H1 (cell line): ENCODE data around the gene ACSF3. TPM values are rescaled to one million over a fixed set of nuclear protein-coding genes. Genes with fewer than 3 reads are reported as not detected.

Experiments used
- CTCF ChIA-PET: fragments of 300-600 bp; sonication (Branson Sonifier 250); formaldehyde crosslinking; loops from one replicate; lab custom pipeline; 2021; ENCODE audit not compliant: partially characterized antibody; lab: Charles Lee
- POLR2A ChIA-PET: fragments of 300-600 bp; sonication (Branson Sonifier 250); formaldehyde crosslinking; loops from one replicate; lab custom pipeline; 2021; ENCODE audit warnings: inconsistent platforms; ENCODE audit not compliant: partially characterized antibody; lab: Charles Lee
- DNase-seq, 2 experiments: peaks; one replicate each; pipeline versions ENCODE4 v3.0.0 to v3.0.0-alpha.2; 2010 to 2022; ENCODE audit warnings: low spot score in 2 of 2, low read depth in 1 of 2, mixed read lengths in 1 of 2
- FAIRE-seq: peaks from 2 replicates; lab custom pipeline; 2011; peaks lifted over from hg19 to GRCh38; lab: Jason Lieb, UNC
- H2AFZ ChIP-seq: 2 replicates; pipeline ENCODE4 v1.8.1; 2012; ENCODE audit warnings: low read length, inconsistent platforms
- H2AK5ac ChIP-seq: 2 replicates; pipeline ENCODE4 v1.6.1; 2013; ENCODE audit warnings: low read depth, low read length
- H2BK120ac ChIP-seq: replicated peaks from 2 replicates; pipeline ENCODE3; 2013; ENCODE audit warnings: low read depth, low read length, inconsistent platforms
- H2BK12ac ChIP-seq: 2 replicates; pipeline ENCODE4 v1.6.1; 2013; ENCODE audit warnings: low read depth, low read length
- H2BK15ac ChIP-seq: 2 replicates; pipeline ENCODE4 v1.6.1; 2013; ENCODE audit warnings: low read length
- H2BK20ac ChIP-seq: 2 replicates; pipeline ENCODE4 v1.6.1; 2013; ENCODE audit warnings: low read length
- H2BK5ac ChIP-seq: 2 replicates; pipeline ENCODE4 v1.6.1; 2013; ENCODE audit warnings: low read depth, low read length
- H3K14ac ChIP-seq: 2 replicates; pipeline ENCODE4 v1.6.1; 2013; ENCODE audit warnings: inconsistent platforms; ENCODE audit not compliant: insufficient read length
- H3K18ac ChIP-seq: 2 replicates; pipeline ENCODE4 v1.6.1; 2013; ENCODE audit warnings: low read length; ENCODE audit errors: extremely low read depth
- H3K23ac ChIP-seq: 2 replicates; pipeline ENCODE4 v1.6.1; 2013; ENCODE audit warnings: inconsistent platforms; ENCODE audit not compliant: insufficient read length
- H3K23me2 ChIP-seq: 2 replicates; pipeline ENCODE4 v1.6.1; 2013; ENCODE audit warnings: low read depth, low read length
- H3K27ac ChIP-seq: 2 replicates; pipeline ENCODE4 v1.6.1; 2011; ENCODE audit warnings: low read depth, low read length, inconsistent platforms
- H3K27me3 ChIP-seq, 4 experiments: replicated peaks in 1 of 4; 1 replicate in 1 of 4; 2 replicates in 3 of 4; pipeline versions ENCODE4 v1.6.1 to v1.8.1; 2011 to 2013; ENCODE audit warnings: low read length in 3 of 4, mild to moderate bottlenecking in 3 of 4, inconsistent platforms in 2 of 4, mixed read lengths in 2 of 4, moderate library complexity in 1 of 4; ENCODE audit not compliant: control insufficient read depth in 3 of 4, insufficient read depth in 3 of 4; ENCODE audit errors: extremely low read depth in 1 of 4
- H3K36me3 ChIP-seq, 4 experiments: 2 replicates each; pipeline versions ENCODE4 v1.6.1 to v1.8.1; 2011 to 2013; ENCODE audit warnings: mild to moderate bottlenecking in 4 of 4, low read length in 3 of 4, moderate library complexity in 2 of 4, control low read depth in 1 of 4, inconsistent platforms in 1 of 4; ENCODE audit not compliant: insufficient read depth in 4 of 4, control insufficient read depth in 2 of 4
- H3K4ac ChIP-seq: replicated peaks from 2 replicates; pipeline ENCODE3; 2013; ENCODE audit warnings: low read length, low read depth, mixed read lengths, inconsistent platforms; ENCODE audit not compliant: insufficient read length
- H3K4me1 ChIP-seq, 4 experiments: replicated peaks in 1 of 4; 1 replicate in 1 of 4; 2 replicates in 3 of 4; pipeline versions ENCODE4 v1.6.1 to v1.8.1; 2011 to 2013; ENCODE audit warnings: low read length in 3 of 4, inconsistent platforms in 2 of 4, mixed read lengths in 1 of 4; ENCODE audit not compliant: insufficient read depth in 4 of 4, control insufficient read depth in 3 of 4
- H3K4me2 ChIP-seq, 2 experiments: 2 replicates each; pipeline versions ENCODE4 v1.6.1 to v1.8.1; 2011 to 2013; ENCODE audit warnings: low read depth in 2 of 2, low read length in 2 of 2, control low read depth in 1 of 2, inconsistent platforms in 1 of 2, mild to moderate bottlenecking in 1 of 2; ENCODE audit not compliant: insufficient read depth in 1 of 2
- H3K4me3 ChIP-seq, 4 experiments: fragments of 200-600, 300-600 bp in 1 of 4; sonication (generic), shearing (Covaris generic), sonication (Bioruptor Twin) in 1 of 4; 2 replicates each; pipeline versions ENCODE4 v1.5.1 to v1.8.1; 2011 to 2016; ENCODE audit warnings: low read length in 4 of 4, low read depth in 3 of 4, control low read depth in 2 of 4, inconsistent platforms in 2 of 4, mild to moderate bottlenecking in 2 of 4, mixed read lengths in 1 of 4, moderate library complexity in 1 of 4; ENCODE audit not compliant: insufficient read depth in 2 of 4; ENCODE audit errors: extremely low read depth in 1 of 4
- H3K56ac ChIP-seq: replicated peaks from 2 replicates; pipeline ENCODE3; 2013; ENCODE audit warnings: low read depth, mild to moderate bottlenecking, mixed read lengths, low read length, inconsistent platforms; ENCODE audit not compliant: insufficient read length
- H3K79me1 ChIP-seq: 2 replicates; pipeline ENCODE4 v1.6.1; 2013; ENCODE audit warnings: low read depth, low read length, control low read depth
- H3K79me2 ChIP-seq, 2 experiments: 2 replicates each; pipeline versions ENCODE4 v1.6.1 to v1.8.1; 2012 to 2013; ENCODE audit warnings: low read length in 2 of 2, mild to moderate bottlenecking in 2 of 2, inconsistent platforms in 1 of 2; ENCODE audit not compliant: insufficient read depth in 2 of 2, control insufficient read depth in 1 of 2
- H3K9ac ChIP-seq, 4 experiments: replicated peaks in 1 of 4; 1 replicate in 1 of 4; 2 replicates in 3 of 4; pipeline versions ENCODE4 v1.6.1 to v1.8.1; 2011 to 2013; ENCODE audit warnings: low read depth in 3 of 4, low read length in 3 of 4, control low read depth in 2 of 4, mild to moderate bottlenecking in 2 of 4, moderate library complexity in 2 of 4, inconsistent platforms in 1 of 4; ENCODE audit errors: extremely low read depth in 1 of 4
- H3K9me3 ChIP-seq, 2 experiments: 2 replicates each; pipeline versions ENCODE4 v1.6.1 to v1.8.1; 2012 to 2013; ENCODE audit warnings: mild to moderate bottlenecking in 2 of 2, moderate library complexity in 2 of 2, control low read depth in 1 of 2, inconsistent platforms in 1 of 2, low read depth in 1 of 2, low read length in 1 of 2, mixed read lengths in 1 of 2; ENCODE audit not compliant: insufficient read depth in 2 of 2
- H4K20me1 ChIP-seq, 2 experiments: replicated peaks in 1 of 2; 2 replicates each; pipeline versions ENCODE3 to v1.8.1; 2011 to 2013; ENCODE audit warnings: inconsistent platforms in 2 of 2, low read length in 2 of 2, mild to moderate bottlenecking in 1 of 2; ENCODE audit not compliant: insufficient read depth in 2 of 2, control insufficient read depth in 1 of 2
- H4K5ac ChIP-seq: 2 replicates; pipeline ENCODE4 v1.6.1; 2013; ENCODE audit warnings: low read length, low read depth, mixed read lengths, inconsistent platforms; ENCODE audit not compliant: insufficient read length
- H4K8ac ChIP-seq: 2 replicates; pipeline ENCODE4 v1.8.0; 2013; ENCODE audit warnings: mild to moderate bottlenecking, moderate library complexity, low read length, inconsistent platforms; ENCODE audit not compliant: insufficient read depth; ENCODE audit errors: extremely low read depth
- H4K91ac ChIP-seq: replicated peaks from 2 replicates; pipeline ENCODE3; 2013; ENCODE audit warnings: low read length, mixed read lengths, inconsistent platforms; ENCODE audit not compliant: insufficient read length
- CHD2 ChIP-seq: IDR thresholded peaks from 2 replicates; pipeline ENCODE4 v1.6.1; 2012; ENCODE audit warnings: low read length, improper control_type of control experiment
- CTBP2 ChIP-seq: IDR thresholded peaks from 2 replicates; pipeline ENCODE4 v1.7.0; 2011; ENCODE audit warnings: borderline replicate concordance, mild to moderate bottlenecking, moderate library complexity, mixed read lengths, low read length; ENCODE audit not compliant: insufficient read depth, insufficient read length
- EP300 ChIP-seq, 2 experiments: IDR thresholded peaks; 1 replicate in 1 of 2; 2 replicates in 1 of 2; pipeline ENCODE4 v1.6.1; 2011 to 2012; ENCODE audit warnings: low read depth in 2 of 2, low read length in 2 of 2, mild to moderate bottlenecking in 2 of 2, borderline replicate concordance in 1 of 2, inconsistent platforms in 1 of 2, moderate library complexity in 1 of 2
- EZH2 ChIP-seq: fragments of 200-600 bp; sonication (generic); IDR thresholded peaks from 2 replicates; pipeline ENCODE4 v1.7.1; 2012; ENCODE audit warnings: low read depth, mild to moderate bottlenecking, moderate library complexity, low read length, inconsistent platforms; ENCODE audit not compliant: severe bottlenecking
- KDM5A ChIP-seq: fragments of 200-600 bp; IDR thresholded peaks from 2 replicates; pipeline ENCODE4 v1.7.1; 2012; ENCODE audit warnings: mild to moderate bottlenecking, low read length, inconsistent platforms, mixed read lengths
- NRF1 ChIP-seq: IDR thresholded peaks from 2 replicates; pipeline ENCODE4 v1.6.1; 2011; ENCODE audit warnings: mild to moderate bottlenecking, low read depth, low read length, improper control_type of control experiment
- POLR2A ChIP-seq, 2 experiments: IDR thresholded peaks; 1 replicate in 1 of 2; 2 replicates in 1 of 2; pipeline ENCODE4 v1.6.1; 2011; ENCODE audit warnings: low read depth in 2 of 2, low read length in 2 of 2, mild to moderate bottlenecking in 2 of 2; ENCODE audit errors: control extremely low read depth in 1 of 2
- RBBP5 ChIP-seq: IDR thresholded peaks from 2 replicates; pipeline ENCODE4 v1.7.1; 2012; ENCODE audit warnings: low read depth, mild to moderate bottlenecking, inconsistent platforms, low read length, moderate library complexity, borderline replicate concordance
- RNF2 ChIP-seq: fragments of 200-900, 300-1000 bp; sonication (generic); IDR thresholded peaks from 2 replicates; pipeline ENCODE4 v1.7.1; 2016; ENCODE audit warnings: borderline replicate concordance, low read depth, mild to moderate bottlenecking, antibody characterized with exemption, low read length; ENCODE audit not compliant: poor library complexity, severe bottlenecking; ENCODE audit errors: missing control alignments
- SUZ12 ChIP-seq: fragments of 200-600 bp; sonication (generic); IDR thresholded peaks from 2 replicates; pipeline ENCODE4 v1.6.1; 2012; ENCODE audit warnings: mild to moderate bottlenecking, inconsistent platforms, low read length, moderate library complexity, mixed read lengths
- TAF7 ChIP-seq: optimal IDR thresholded peaks from 2 replicates; pipeline ENCODE3; 2011; ENCODE audit warnings: low read depth, mild to moderate bottlenecking, inconsistent platforms, low read length, moderate library complexity, borderline replicate concordance
- WGBS, 2 experiments: shearing (Covaris generic) in 1 of 2; methylation state at CpG; one replicate each; pipeline versions ENCODE4 v1.1.6 to v1.1.7; 2013 to 2015; ENCODE audit warnings: low lambda C conversion rate in 2 of 2, mixed read lengths in 2 of 2, inconsistent platforms in 1 of 2, low coverage in 1 of 2, missing lambda C conversion rate in 1 of 2; ENCODE audit not compliant: insufficient replicate concordance in 2 of 2, insufficient coverage in 1 of 2, insufficient read length in 1 of 2; ENCODE audit errors: extremely low coverage in 1 of 2, missing lambda C conversion rate in 1 of 2; 5-methylcytosine and 5-hydroxymethylcytosine counted together
- polyA plus RNA-seq, 7 experiments: library from polyadenylated mRNA; depleted of rRNA in 3 of 7; stranded (reverse) in 5 of 7; unstranded in 2 of 7; fragments of >200 nt in 5 of 7; fragments of 200-250 nt in 2 of 7; gene quantifications; 1 replicate in 5 of 7; 2 replicates in 1 of 7; 4 replicates in 1 of 7; pipeline versions ENCODE4 v1.2.1 to v1.2.3, GENCODE V29; 2011 to 2013; ENCODE audit warnings: missing spikeins in 2 of 7, mixed read lengths in 2 of 7
- total RNA-seq: library from RNA; stranded (reverse); fragmentation: NEBNext Ultra II Directional; extraction: Animal tissue kit (Norgen Biotek cat#: 25700); gene quantifications from 2 replicates; pipeline ENCODE4 v1.2.1, GENCODE V29; 2021

ACSF3 gene
- total and polyA plus RNA-seq, 2 of the 8 experiments (the other 6 are each of a cell fraction or from before 2014, with no cell fraction given), result 15.6 to 22.9 TPM

GRCh38 chr16:89200850-89201411, 107.3 kb downstream of the ACSF3 start:
- CTCF ChIA-PET, result no interaction called here
- H4K20me1 ChIP-seq, result peaks cover 0 to 4% of the 10 kb centered on the region in 2 experiments
- H2AK5ac ChIP-seq, result no peak overlapping the region
- no peak overlapping the region for H2BK12ac ChIP-seq
- H2BK5ac ChIP-seq, result no peak overlapping the region
- H3K4me1 ChIP-seq, result peaks cover 0 to 12% (median 8%) of the 10 kb centered on the region in 4 experiments; a peak in 5 of 7 replicates
- POLR2A ChIA-PET, result interaction anchor here (1.0 to 1.4 kb wide), 5 partner anchors 17 to 394 kb away, joined by 3 to 4 read pairs (median 3); partner anchors contain the start of gene ZNF778
- H3K36me3 ChIP-seq, result no peaks in the 10 kb centered on the region
- H3K4me3 ChIP-seq, result peak overlapping the region; percentile 36 to 67 (median 48)
- no peak overlapping the region for H3K56ac ChIP-seq
- no peaks in the 10 kb centered on the region for H3K9me3 ChIP-seq
- H3K23me2 ChIP-seq, result peaks cover 10% of the 10 kb centered on the region; the same call in 1 of the 2 replicates
- no peak overlapping the region for H2BK15ac ChIP-seq
- H3K9ac ChIP-seq, result peak overlapping the region in 1 of 4 experiments; percentile 30; a peak in 2 of 7 replicates
- FAIRE-seq, result no peak
- WGBS, 2 experiments, result 2% methylated on average over 23 of the region's 58 CpGs; no CpG with 5 or more reads in 1 of the 2 experiments
- peak overlapping the region; percentile 81 for H4K91ac ChIP-seq
- H3K27ac ChIP-seq, result no peak overlapping the region
- H2AFZ ChIP-seq, result 0 out of 2 replicates have a peak overlapping the region, but pooled peaks have one; percentile 0
- no peak overlapping the region for H3K4ac ChIP-seq
- no peak overlapping the region for H2BK20ac ChIP-seq
- H3K4me2 ChIP-seq, result peak overlapping the region; percentile 80 to 92
- H4K8ac ChIP-seq, result no peak overlapping the region
- DNase-seq, result no peak
- no peak overlapping the region for H3K14ac ChIP-seq
- peak overlapping the region; percentile 60; the same call in 1 of the 2 replicates for H3K18ac ChIP-seq
- no peak overlapping the region for H3K23ac ChIP-seq
- H3K27me3 ChIP-seq, result peaks cover 11 to 40% (median 30%) of the 10 kb centered on the region in 4 experiments
- H3K79me1 ChIP-seq, result no peaks in the 10 kb centered on the region
- no peak overlapping the region for H2BK120ac ChIP-seq
- no peaks in the 10 kb centered on the region for H3K79me2 ChIP-seq
- H4K5ac ChIP-seq, result no peak overlapping the region
- TF ChIP-seq RBBP5, result no peak
- TF ChIP-seq KDM5A, result no peak
- TF ChIP-seq SUZ12, result peak; percentile 64; the same call in 1 of the 2 replicates
- no peak for TF ChIP-seq EP300 (IDR thresholded peaks at IDR 0.05; ENCODE audit: borderline replicate concordance in 1 of 2, low read depth in 2 of 2, low read length in 2 of 2)
- peak; percentile 65 for TF ChIP-seq EZH2
- TF ChIP-seq CHD2, result no peak
- TF ChIP-seq NRF1, result no peak
- TF ChIP-seq RNF2, result peak; percentile 55
- TF ChIP-seq POLR2A (IDR thresholded peaks at IDR 0.05; ENCODE audit: control extremely low read depth in 1 of 2, low read depth in 2 of 2, low read length in 2 of 2), result no peak
- TF ChIP-seq CTBP2, result no peak
- no peak for TF ChIP-seq TAF7
